CD4-positive, alpha-beta T cell treated with Interleukin-15 for 1 hour (primary cell): ENCODE results near the gene PAIP2.
"Not testable (repeated sequence)": the region's sequence is repeated elsewhere in the genome, so short reads cannot be mapped to it uniquely, and the experiment has no call there.

Experiments
- DNase-seq: peaks from one replicate; pipeline ENCODE4 v3.0.0-alpha.2; 2020

The PAIP2 gene

GRCh38 chr5:139393497-139394122 is 52.0 kb downstream of the PAIP2 start:
- DNase-seq = no peak

- peak; percentile 53 for DNase-seq
These were observed 52.5 kb downstream of the PAIP2 start for GRCh38 chr5:139394123-139394653.

- DNase-seq = no peak
These were observed 53.3 kb downstream of the PAIP2 start, which contains the start of gene PROB1 for GRCh38 chr5:139394654-139395566. TSS of gene PROB1 (minus strand) at chr5:139395104. CDS start at chr5:139395081, 23 bp downstream.

DNA sequence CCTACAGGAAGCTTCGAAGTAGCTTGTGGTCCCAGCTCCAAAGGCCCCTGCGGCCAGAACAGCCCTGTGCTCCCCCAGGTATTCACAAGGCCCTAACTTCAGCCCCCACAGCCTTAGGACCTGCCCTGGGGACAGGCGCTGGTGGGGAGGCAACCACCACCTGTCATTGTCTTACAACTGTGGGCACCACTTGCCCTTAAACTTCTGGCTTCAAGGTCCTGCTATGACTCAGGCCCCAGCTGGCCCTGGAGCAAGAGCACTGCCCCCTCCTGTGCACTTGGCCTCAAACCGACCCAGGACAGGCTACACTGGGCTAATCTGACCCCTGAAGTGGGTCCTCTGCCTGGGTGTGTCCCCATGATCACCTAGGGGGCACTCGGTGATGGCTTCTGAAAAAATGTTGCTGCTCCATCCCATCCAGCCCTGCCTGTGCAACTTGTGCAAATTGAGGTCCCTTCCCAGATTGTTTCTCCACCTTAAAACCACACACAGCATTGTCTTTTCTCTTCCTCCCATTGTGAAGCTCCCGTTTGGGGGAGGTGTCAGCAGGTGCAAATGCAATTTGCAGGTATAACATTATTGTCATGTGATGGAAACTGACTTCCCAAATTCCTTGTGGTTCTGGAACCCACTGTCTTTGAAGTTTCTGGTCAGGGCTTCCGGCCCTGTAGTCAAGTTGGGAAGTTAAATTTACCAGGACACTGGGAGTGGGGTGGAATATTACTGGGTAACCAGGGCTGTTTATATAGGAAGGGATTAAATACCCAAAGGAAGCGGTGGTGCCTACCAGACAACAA is 54.4 kb downstream of the PAIP2 start:
- no peak for DNase-seq

DNA sequence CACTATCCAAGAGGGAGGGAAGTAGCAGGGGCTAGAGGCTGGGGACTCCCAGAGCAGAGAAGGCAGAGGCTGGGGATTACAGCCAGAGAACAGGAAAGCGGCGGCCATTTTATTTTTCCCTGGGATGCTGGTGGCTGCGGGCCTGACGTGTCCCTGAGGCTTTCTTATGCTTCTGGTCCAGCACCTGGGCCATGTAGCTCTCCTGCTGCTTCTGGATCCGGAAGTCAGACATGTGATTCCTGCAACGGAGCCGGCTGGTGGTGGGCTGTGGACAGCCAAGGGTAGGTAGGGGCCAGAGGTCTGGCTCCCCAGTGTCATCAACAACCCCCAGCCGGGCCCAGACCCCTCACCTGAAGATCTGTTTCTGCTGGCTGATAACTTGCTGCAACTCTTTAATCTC is 55.0 kb downstream of the PAIP2 start:
- no peak for DNase-seq

GRCh38 chr5:139397921-139398320 is 56.3 kb downstream of the PAIP2 start:
- no peak for DNase-seq

- no peak for DNase-seq
These were observed 58.0 kb downstream of the PAIP2 start for GRCh38 chr5:139399501-139400121.

GRCh38 chr5:139401546-139401945 is 59.9 kb downstream of the PAIP2 start:
- DNase-seq = no peak

- DNase-seq = no peak
These were observed 61.0 kb downstream of the PAIP2 start for GRCh38 chr5:139402561-139403158.

- DNase-seq = no peak
These were observed 61.7 kb downstream of the PAIP2 start for GRCh38 chr5:139403418-139403786.

DNA sequence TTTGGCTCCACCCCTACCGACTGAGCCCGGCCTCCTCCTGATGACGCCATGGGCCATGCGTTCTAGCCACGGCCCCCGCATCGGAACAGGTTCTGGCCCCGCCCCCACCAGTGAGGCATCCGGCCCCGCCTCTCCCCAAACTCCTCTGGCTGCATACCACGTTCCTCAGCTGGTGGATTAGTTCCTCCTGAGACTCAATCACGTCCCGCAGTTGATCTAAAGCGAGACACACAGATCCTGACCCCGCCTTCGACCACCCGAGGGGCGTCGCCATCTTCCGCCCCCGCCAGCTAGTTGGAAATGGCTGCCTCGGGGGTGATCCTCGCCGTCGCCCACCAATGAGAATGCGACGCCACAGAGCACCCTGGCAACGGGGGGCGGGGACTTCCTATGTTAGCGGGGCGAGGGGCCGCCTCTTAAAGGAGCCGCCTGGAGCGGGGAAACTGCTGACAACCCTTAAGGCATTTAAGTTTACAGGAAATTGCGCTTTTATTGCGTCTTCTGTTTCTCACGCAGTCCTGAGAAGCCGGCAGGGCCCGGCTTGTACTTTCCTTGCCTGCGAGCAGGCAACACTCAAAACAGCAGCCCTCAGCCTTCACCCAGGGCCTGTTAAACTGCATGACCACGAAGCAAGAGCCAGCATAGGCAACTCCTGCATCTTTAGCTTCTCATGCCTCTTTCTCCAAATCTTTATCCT is 62.3 kb downstream of the PAIP2 start, which contains the start of gene SPATA24:
TSS of gene SPATA24 (minus strand) at position 303 of the 697 bp plus-strand sequence. CDS start at position 274, 29 bp downstream.
- peak; percentile 98 for DNase-seq

- no peak for DNase-seq
These were observed 62.8 kb downstream of the PAIP2 start for GRCh38 chr5:139404484-139404840.

DNA sequence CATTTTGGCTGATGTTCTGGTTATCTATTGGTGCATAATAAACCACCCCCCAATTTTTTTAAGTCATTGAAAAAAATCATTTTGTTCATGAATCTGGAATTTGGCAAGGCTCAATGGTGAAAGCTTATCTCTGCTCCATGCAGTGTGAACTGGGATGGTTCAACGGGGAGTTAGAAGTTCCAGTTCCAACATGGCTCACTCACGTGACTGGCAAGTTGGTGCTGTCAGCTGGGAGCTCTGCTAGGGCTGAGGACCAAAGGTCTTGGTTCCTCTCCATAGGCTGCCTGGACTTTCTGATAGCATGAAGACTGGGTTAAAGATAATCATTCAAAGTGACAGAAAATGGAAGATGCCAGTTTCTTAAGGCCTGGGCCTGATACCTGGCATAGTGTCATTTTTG is 65.3 kb downstream of the PAIP2 start:
- DNase-seq = no peak

GRCh38 chr5:139407517-139407916 is 65.9 kb downstream of the PAIP2 start:
- no peak for DNase-seq

GRCh38 chr5:139408191-139408590 is 66.5 kb downstream of the PAIP2 start:
- DNase-seq = no peak

GRCh38 chr5:139409116-139409515 is 67.5 kb downstream of the PAIP2 start:
- not testable (repeated sequence) for DNase-seq

- no peak for DNase-seq
These were observed 68.7 kb downstream of the PAIP2 start for GRCh38 chr5:139410121-139410992.

- no peak for DNase-seq
These were observed 69.6 kb downstream of the PAIP2 start for GRCh38 chr5:139410993-139411828.

DNA sequence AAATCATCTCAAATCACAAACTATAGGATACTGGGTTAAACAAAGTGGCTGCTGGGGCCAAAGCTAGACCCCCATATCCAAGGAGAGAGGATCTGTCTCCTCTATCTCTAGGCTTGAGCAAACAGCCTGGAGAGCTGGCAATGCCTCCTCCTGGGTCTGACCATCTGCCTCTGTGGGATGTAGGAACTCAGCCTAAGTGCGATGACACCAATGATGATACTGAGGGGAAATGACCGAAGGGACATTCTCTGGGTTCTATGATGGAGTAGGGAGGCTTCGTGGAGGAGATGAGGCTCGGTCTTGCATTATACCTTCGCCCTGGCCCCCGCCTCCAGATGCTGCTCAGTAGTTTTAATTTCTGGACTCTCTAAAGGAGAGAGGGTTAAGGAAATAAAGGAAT is 71.5 kb downstream of the PAIP2 start:
- DNase-seq = no peak

- no peak for DNase-seq
These were observed 72.3 kb downstream of the PAIP2 start for GRCh38 chr5:139413963-139414362.
